HG03066 (cell line): ENCODE results near the gene FOXP2.
"Not testable (repeated sequence)": the region's sequence is repeated elsewhere in the genome, so short reads cannot be mapped to it uniquely, and the experiment has no call there.

Source experiments
- ATAC-seq: cut with Tn5 transposase; IDR thresholded peaks from one replicate; pipeline ENCODE4 v1.9.1; 2021; ENCODE audit warnings: low read depth; ENCODE audit not compliant: unreplicated experiment

FOXP2 gene

GRCh38 chr7:114414156-114415063 is at the start of gene FOXP2:
TSS of gene FOXP2 (plus strand) at chr7:114414815. CDS start at chr7:114426512, 11,697 bp downstream.
- ATAC-seq, result no peak

GRCh38 chr7:114365791-114366190 is 48.8 kb upstream of the FOXP2 start:
- no peak for ATAC-seq

GRCh38 chr7:114368492-114368891 is 46.1 kb upstream of the FOXP2 start:
- no peak for ATAC-seq

DNA sequence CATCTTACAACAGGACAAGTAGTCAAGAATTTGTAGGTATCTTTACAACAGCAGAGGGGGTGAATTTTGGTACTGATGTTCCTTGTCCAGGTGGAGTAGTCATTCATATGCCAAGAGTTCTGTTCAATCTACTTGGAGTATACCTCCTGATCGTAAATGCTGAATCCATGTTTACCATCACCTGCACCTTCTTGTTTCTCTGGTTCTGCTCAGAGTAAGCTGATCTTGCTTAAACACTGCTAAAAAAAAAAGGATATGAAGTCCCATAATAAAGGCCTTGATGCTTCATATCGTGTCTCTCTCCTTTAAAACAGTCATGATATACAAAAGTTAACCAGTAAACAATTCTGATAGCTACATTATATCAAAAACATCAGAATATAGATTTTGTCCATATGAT is 45.3 kb upstream of the FOXP2 start:
- ATAC-seq, result no peak

DNA sequence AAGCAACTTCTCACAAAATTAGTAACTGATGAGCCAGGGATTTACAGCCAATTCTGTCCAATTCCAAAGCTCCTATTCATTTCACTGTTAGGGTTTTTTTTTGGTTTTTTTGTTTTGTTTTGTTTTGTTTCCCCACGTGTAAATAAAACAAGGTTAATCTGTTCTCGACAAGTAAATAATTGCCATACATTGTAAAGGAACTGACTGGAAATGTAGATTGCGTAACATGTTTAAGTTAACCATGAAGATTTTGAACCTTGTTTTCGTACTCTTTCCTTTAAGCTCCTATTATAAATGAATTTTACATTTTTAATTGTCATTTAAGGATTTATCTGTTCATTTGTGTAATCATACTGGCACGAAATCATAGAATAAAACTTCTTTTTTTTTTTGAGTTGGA is 42.0 kb upstream of the FOXP2 start:
- no peak for ATAC-seq

- no peak for ATAC-seq
Measured at GRCh38 chr7:114375907-114376306, 38.7 kb upstream of the FOXP2 start.

DNA sequence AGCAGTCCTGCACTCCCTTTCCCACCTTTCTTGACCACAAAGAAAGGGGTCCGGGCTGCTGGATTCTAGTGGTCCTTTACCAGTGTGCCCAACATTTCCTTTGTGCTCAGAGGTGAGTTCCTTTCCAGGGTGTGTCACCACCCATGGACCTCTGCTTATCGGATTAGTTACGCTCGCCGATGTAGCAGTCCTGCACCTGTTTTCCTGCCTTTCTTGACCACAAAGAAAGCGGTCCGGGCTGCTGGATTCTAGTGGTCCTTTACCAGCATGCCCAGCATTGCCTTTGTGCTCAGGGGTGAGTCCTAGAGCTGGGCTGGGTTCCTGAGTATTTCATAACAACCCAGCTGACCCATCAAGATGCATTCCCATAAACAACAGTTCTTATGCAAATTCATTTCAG is 30.7 kb upstream of the FOXP2 start:
- not testable (repeated sequence) for ATAC-seq

DNA sequence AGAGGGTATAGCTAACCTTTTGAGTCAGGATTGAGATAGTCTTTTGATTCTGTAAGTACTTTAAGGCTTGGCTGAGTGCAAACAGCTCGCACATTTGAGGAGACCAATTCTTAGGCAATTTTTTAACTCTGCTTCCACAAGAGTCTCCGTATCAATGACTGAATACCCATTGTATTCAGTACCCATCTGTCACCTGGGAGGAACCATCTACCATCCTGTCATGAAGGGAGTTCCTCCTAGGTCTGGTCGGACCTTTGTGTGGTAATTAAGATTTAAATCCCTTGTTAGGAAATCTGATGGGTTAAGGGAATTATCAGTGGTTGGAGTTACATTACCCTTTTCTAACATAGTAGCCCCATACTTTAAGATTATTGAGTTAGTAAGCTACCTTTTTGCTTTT is 30.3 kb upstream of the FOXP2 start:
- ATAC-seq, result not testable (repeated sequence)

GRCh38 chr7:114388021-114388420 is 26.6 kb upstream of the FOXP2 start:
- ATAC-seq, result no peak

GRCh38 chr7:114392686-114393085 is 21.9 kb upstream of the FOXP2 start:
- no peak for ATAC-seq

DNA sequence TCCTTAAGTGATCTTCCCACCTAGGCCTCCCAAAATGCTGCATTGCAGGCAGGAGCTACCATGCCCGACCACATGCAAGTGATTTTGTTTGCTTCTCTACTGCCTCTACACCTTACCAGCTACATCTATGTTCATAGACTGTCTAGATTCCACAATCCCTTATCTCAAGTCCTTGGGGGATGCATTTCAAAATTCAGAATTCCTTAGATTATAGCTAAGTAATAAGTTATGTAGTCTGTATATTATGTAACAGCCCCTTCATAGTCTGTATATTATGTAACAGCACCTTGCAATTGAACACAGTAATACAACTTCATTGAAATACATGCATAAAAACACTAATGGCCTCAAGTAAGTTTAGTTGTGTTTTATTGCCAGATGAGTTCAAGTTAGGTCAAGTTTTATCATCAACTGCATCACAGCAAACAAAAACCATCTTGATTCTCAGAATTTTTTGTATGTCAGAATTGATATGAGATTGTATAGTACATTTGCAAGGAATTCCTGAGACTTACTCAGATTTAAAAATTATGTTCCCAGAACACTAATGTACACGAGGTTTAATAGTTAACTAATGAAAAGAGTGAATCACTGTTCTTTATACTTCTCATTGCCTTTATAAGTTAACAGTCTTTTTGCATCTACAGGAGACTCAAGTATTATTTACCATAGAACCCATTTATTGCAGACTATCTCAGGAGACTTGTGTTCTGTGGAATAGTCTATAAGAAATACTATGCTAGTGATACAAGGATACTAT is 11.6 kb upstream of the FOXP2 start:
- no peak for ATAC-seq

DNA sequence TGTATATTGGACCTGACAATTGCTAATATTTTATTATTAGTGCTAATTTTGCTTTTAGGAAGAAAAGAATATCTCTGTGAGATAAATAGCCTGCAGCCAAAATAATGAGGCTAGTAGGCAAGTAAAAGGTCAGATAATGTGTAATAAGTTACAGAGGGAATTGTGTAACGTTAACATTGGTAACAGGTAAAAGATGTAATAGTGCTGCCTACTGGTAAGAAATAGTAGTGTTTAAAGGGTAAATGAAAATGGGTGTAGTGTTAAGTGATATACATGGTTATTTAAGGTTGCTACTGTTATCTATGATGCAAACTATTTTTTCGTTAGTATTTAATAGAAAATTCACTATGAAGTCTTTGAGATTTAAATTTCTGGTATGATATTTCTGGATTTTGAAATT is 9.2 kb upstream of the FOXP2 start:
- ATAC-seq, result no peak

DNA sequence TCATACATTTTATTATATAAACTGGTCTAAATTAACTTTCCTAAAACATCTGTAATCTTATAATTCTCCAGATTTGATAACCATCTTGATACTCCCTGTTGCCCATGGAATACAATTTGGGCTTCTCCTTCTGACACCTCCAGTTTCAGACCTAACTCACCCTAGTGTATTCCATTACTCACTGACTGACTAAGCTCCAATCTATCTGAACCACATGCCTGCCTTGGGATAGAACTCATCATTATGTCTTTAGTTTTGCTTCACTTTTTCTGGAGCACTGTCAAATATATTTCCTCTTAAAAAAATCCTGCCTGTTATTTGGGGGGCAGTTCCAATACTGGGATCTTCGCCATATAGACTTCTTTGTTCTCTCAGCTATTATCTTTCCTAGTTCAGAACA is 4.9 kb upstream of the FOXP2 start:
- no peak for ATAC-seq

DNA sequence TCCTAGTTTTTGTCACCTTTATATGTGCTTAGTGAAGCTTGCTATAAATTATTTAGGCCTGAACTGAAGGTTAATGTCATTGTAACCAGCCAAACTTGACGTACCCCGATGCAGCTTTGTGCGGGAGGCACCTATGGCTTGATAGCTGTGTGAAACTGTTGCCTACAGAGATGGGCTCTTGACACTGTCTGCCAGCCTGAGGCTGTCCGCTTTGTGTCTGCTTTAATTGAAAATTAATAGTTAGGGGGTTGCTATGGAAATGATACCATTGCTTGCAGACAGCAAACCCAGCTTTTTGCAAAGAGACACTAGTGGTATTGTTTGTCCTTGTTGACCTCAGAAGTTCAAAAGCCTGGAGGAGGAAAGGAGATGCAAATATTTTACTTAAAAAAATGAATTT is 2.1 kb upstream of the FOXP2 start:
- ATAC-seq, result no peak

GRCh38 chr7:114413761-114414155 is 857 bp upstream of the FOXP2 start:
- ATAC-seq, result no peak

DNA sequence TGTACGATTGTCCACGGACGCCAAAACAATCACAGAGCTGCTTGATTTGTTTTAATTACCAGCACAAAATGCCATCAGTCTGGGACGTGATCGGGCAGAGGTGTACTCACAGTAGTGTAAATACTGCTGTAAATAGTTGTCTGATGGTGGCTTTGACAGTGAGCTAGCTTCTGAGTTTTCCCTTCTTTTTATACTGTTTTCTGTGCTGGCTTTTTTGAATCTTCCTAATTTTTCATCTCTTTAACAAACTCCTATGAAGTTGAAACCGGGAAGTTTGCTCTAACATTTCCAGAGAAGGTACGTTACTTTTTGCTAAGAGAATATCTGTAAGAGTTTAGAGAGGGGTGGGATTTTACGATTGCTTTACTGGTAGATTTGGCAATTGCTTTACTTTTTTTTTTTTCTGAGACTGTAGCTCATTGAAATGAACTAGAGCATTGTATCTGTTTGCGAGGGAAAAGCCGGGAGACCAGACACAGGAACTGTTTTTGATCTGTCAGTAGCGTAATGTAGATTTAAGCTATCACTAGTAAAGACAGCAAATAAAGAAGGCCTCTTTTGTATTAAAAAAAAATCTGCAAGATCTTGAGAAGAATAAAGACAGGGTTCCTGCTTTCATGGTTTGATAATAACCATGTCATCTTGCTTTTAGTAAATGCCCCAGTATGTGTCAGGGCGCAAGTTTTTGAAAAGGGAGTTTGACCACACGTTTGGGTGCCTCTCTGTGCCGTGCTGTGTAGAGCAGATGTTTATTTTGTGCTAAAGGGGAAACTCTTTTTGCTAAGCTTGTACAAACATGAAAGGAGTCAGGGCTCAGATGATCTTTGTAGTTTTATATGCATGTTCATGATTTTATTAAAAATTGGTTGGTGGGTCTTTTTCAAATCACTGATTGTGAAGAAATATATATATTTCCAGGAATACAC is 712 bp downstream of the FOXP2 start:
- ATAC-seq, result no peak

DNA sequence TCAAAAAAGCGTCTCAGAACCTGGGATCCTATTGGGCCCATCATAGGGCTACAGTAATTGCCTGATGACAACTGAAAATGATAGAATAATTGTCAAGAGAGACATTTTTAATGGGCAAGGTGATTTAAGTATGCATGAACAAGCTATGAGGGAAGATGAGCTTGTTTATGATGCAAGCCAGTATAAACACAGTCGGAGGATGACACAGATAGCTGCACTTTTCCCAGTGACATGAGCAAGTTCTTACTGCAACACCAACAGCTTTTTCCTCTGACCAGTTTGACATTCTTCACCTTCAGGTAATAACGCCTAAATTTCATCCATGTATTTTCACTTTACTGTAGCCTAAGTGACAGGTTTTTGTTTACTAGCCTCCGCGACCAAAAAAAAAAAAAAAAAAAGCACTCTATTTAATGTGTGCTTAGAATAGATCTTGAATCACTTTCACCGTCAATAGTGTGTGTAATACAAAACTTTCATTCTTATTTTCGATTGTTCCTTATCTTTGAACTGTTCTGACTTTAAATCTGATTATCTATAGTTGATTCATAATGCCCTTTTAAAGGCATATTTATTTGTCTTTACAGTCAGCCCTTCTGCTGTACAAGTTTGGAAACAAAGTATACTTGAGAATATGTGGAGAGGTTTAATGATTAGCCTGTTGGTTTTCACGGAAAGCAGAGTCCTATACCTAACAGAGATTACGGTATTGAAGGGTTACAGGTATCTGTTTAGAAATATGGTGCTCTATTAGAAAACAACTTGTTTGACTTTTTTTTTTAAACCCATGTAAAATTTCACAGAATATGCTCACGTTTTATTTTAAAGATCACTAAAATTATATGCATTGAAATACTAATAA is 1.7 kb downstream of the FOXP2 start:
- ATAC-seq, result no peak

GRCh38 chr7:114417290-114417689 is 2.7 kb downstream of the FOXP2 start:
- no peak for ATAC-seq

DNA sequence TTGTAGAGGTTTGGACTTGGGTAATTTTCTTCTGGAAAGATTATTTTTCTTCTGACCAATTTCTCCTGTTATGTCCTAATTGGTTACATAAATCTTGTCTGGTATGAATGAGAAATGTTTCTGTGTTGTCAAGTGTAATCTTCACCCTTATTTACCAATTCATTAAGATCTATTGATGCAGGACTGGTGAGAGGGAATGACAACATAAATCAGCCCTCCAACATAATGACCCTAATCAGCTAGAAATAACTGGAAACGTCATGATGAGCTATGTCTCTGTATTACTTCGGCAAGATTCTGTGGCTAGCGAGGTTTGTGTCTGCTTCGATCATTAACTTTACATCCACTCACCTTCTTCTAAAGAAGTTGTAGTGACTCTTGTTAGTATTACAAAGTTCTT is 3.5 kb downstream of the FOXP2 start:
- no peak for ATAC-seq
